Esophagus muscularis mucosa (tissue), 3 donors: Measurements from ENCODE around the gene MPIG6B.

Experiments
- POLR2A ChIP-seq: fragments of 450-650 bp; IDR thresholded peaks from one replicate; pipeline ENCODE4 v1.6.1; 2017; ENCODE audit warnings: antibody characterized with exemption, moderate library complexity, mild to moderate bottlenecking, low read depth
- POLR2AphosphoS5 ChIP-seq, 2 donors: sonication (generic); formaldehyde crosslinking; IDR thresholded peaks; one replicate each; pipeline ENCODE4 v1.6.1; 2017; ENCODE audit warnings: antibody characterized with exemption in 2 of 2
- TF ChIP-seq, protein P1 (sequence below), 3 experiments: fragments of 200-600 bp in 2 of 3; fragments of 450-650 bp in 1 of 3; sonication (generic) in 2 of 3; IDR thresholded peaks; one replicate each; pipeline ENCODE4 v1.5.1; 2017 to 2019; ENCODE audit warnings: antibody characterized with exemption in 3 of 3, mild to moderate bottlenecking in 2 of 3, moderate library complexity in 1 of 3

DNA sequence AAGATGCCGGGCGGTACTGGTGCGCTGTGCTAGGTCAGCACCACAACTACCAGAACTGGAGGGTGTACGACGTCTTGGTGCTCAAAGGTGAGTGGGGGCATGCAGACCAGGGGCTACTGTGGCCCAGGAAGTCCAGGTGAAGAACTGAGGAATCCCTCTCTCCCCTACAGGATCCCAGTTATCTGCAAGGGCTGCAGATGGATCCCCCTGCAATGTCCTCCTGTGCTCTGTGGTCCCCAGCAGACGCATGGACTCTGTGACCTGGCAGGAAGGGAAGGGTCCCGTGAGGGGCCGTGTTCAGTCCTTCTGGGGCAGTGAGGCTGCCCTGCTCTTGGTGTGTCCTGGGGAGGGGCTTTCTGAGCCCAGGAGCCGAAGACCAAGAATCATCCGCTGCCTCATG, 15.5 kb upstream of the MPIG6B start:
- TF ChIP-seq, protein P1, sequence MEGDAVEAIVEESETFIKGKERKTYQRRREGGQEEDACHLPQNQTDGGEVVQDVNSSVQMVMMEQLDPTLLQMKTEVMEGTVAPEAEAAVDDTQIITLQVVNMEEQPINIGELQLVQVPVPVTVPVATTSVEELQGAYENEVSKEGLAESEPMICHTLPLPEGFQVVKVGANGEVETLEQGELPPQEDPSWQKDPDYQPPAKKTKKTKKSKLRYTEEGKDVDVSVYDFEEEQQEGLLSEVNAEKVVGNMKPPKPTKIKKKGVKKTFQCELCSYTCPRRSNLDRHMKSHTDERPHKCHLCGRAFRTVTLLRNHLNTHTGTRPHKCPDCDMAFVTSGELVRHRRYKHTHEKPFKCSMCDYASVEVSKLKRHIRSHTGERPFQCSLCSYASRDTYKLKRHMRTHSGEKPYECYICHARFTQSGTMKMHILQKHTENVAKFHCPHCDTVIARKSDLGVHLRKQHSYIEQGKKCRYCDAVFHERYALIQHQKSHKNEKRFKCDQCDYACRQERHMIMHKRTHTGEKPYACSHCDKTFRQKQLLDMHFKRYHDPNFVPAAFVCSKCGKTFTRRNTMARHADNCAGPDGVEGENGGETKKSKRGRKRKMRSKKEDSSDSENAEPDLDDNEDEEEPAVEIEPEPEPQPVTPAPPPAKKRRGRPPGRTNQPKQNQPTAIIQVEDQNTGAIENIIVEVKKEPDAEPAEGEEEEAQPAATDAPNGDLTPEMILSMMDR (IDR thresholded peaks at IDR 0.05): no peak
- TF ChIP-seq POLR2A: no peak
- no peak for TF ChIP-seq POLR2AphosphoS5 (IDR thresholded peaks at IDR 0.05)
